ENCODE results near the gene TPGS1. TPM values are rescaled to one million over a fixed set of nuclear protein-coding genes. Genes with fewer than 3 reads are reported as not detected.

TPGS1 gene
- polyA plus RNA-seq, 3 donors from 2014 or later = 28.8 to 63.6 (median 37.0) TPM

GRCh38 chr19:495402-496111 lies 11.7 kb upstream of the TPGS1 start:
- peak; percentile 49 to 52 (median 49) for DNase-seq
- H3K9me3 Mint-ChIP-seq = peaks cover 0 to 5% (median 0%) of the 10 kb centered on the region in 6 donors
- H3K27me3 Mint-ChIP-seq (ENCODE audit: low read depth in 3 of 3) = peaks cover 3 to 18% (median 12%) of the 10 kb centered on the region in 3 donors
- H3K4me1 Mint-ChIP-seq = peaks cover 0 to 8% of the 10 kb centered on the region in 2 donors
- peaks cover 0 to 3% (median 0%) of the 10 kb centered on the region in 3 donors for H3K36me3 Mint-ChIP-seq
- H3K4me3 Mint-ChIP-seq = no peak overlapping the region
- peak overlapping the region in 1 of 6 donors; percentile 67 for H3K27ac Mint-ChIP-seq

- H3K9me3 Mint-ChIP-seq = peaks cover 0 to 5% (median 0%) of the 10 kb centered on the region in 6 donors
- H3K4me3 Mint-ChIP-seq = no peak within 1 kb of the TSS
- H3K36me3 Mint-ChIP-seq = peaks cover 0 to 3% (median 0%) of the 10 kb centered on the region in 3 donors
- peaks cover 3 to 18% (median 12%) of the 10 kb centered on the region in 3 donors for H3K27me3 Mint-ChIP-seq (ENCODE audit: low read depth in 3 of 3)
- DNase-seq = no peak
- peak within 1 kb of the TSS in 1 of 6 donors; percentile 67 for H3K27ac Mint-ChIP-seq
- peaks cover 0 to 8% of the 10 kb centered on the region in 2 donors for H3K4me1 Mint-ChIP-seq
Observed at GRCh38 chr19:496112-496665, 11.1 kb upstream of the TPGS1 start, which contains the start of gene MADCAM1. Gene MADCAM1, plus strand, starts transcription at chr19:496486. Its CDS starts 14 bp downstream, at chr19:496500.

- Mint-ChIP-seq H3K4me3 (no peak overlapping the region), H3K36me3 (peaks cover 0 to 3% (median 0%) of the 10 kb centered on the region in 3 donors), H3K27ac (no peak overlapping the region), H3K9me3 (peaks cover 0 to 5% (median 0%) of the 10 kb centered on the region in 6 donors), H3K4me1 (peaks cover 0 to 8% of the 10 kb centered on the region in 2 donors), H3K27me3 (ENCODE audit: low read depth in 3 of 3) (peaks cover 3 to 18% (median 12%) of the 10 kb centered on the region in 3 donors)
- DNase-seq = no peak
Observed at GRCh38 chr19:496986-497385, 10.3 kb upstream of the TPGS1 start.

GRCh38 chr19:497491-497868 lies 9.8 kb upstream of the TPGS1 start:
- DNase-seq = no peak
- no peak overlapping the region for H3K4me3 Mint-ChIP-seq
- peaks cover 3 to 18% (median 12%) of the 10 kb centered on the region in 3 donors for H3K27me3 Mint-ChIP-seq (ENCODE audit: low read depth in 3 of 3)
- H3K9me3 Mint-ChIP-seq = peaks cover 0 to 5% (median 0%) of the 10 kb centered on the region in 6 donors
- no peak overlapping the region for H3K27ac Mint-ChIP-seq
- peaks cover 0 to 8% of the 10 kb centered on the region in 2 donors for H3K4me1 Mint-ChIP-seq
- H3K36me3 Mint-ChIP-seq = peaks cover 0 to 3% (median 0%) of the 10 kb centered on the region in 3 donors

GRCh38 chr19:497869-498510 lies 9.3 kb upstream of the TPGS1 start:
- H3K27ac Mint-ChIP-seq = no peak overlapping the region
- no peak overlapping the region for H3K4me3 Mint-ChIP-seq
- peaks cover 0 to 5% (median 0%) of the 10 kb centered on the region in 6 donors for H3K9me3 Mint-ChIP-seq
- no peak for DNase-seq
- H3K36me3 Mint-ChIP-seq = peaks cover 0 to 3% (median 0%) of the 10 kb centered on the region in 3 donors
- peaks cover 3 to 15% (median 9%) of the 10 kb centered on the region in 3 donors for H3K27me3 Mint-ChIP-seq (ENCODE audit: low read depth in 3 of 3)
- H3K4me1 Mint-ChIP-seq = peaks cover 0 to 6% of the 10 kb centered on the region in 2 donors

- no peak for DNase-seq
- H3K36me3 Mint-ChIP-seq = peaks cover 0 to 3% (median 0%) of the 10 kb centered on the region in 3 donors
- peaks cover 3 to 14% (median 9%) of the 10 kb centered on the region in 3 donors for H3K27me3 Mint-ChIP-seq (ENCODE audit: low read depth in 3 of 3)
- peaks cover 0 to 5% of the 10 kb centered on the region in 2 donors for H3K4me1 Mint-ChIP-seq
- H3K9me3 Mint-ChIP-seq = peaks cover 0 to 5% (median 0%) of the 10 kb centered on the region in 6 donors
- H3K4me3 Mint-ChIP-seq = no peak overlapping the region
- H3K27ac Mint-ChIP-seq = no peak overlapping the region
Observed at GRCh38 chr19:498511-498891, 8.8 kb upstream of the TPGS1 start.

GRCh38 chr19:498977-499623 lies 8.2 kb upstream of the TPGS1 start:
- H3K27me3 Mint-ChIP-seq (ENCODE audit: low read depth in 3 of 3) = peaks cover 3 to 11% (median 9%) of the 10 kb centered on the region in 3 donors
- H3K4me1 Mint-ChIP-seq = peaks cover 0 to 3% of the 10 kb centered on the region in 2 donors
- no peak overlapping the region for H3K4me3 Mint-ChIP-seq
- peaks cover 0 to 5% (median 0%) of the 10 kb centered on the region in 6 donors for H3K9me3 Mint-ChIP-seq
- H3K36me3 Mint-ChIP-seq = no peaks in the 10 kb centered on the region
- no peak for DNase-seq
- peak overlapping the region in 1 of 6 donors; percentile 53 for H3K27ac Mint-ChIP-seq

- H3K27me3 Mint-ChIP-seq (ENCODE audit: low read depth in 3 of 3) = peaks cover 7 to 14% (median 11%) of the 10 kb centered on the region in 3 donors
- H3K4me1 Mint-ChIP-seq = peaks cover 14 to 17% of the 10 kb centered on the region in 2 donors
- H3K27ac Mint-ChIP-seq = no peak overlapping the region
- no peaks in the 10 kb centered on the region for H3K36me3 Mint-ChIP-seq
- H3K4me3 Mint-ChIP-seq = no peak overlapping the region
- no peak for DNase-seq
- peaks cover 0 to 4% (median 0%) of the 10 kb centered on the region in 6 donors for H3K9me3 Mint-ChIP-seq
Observed at GRCh38 chr19:501646-502045, 5.7 kb upstream of the TPGS1 start.

- peaks cover 31 to 34% of the 10 kb centered on the region in 2 donors for H3K4me1 Mint-ChIP-seq
Observed at GRCh38 chr19:504616-505015, 2.7 kb upstream of the TPGS1 start.

GRCh38 chr19:506404-507285 lies 652 bp upstream of the TPGS1 start:
- Mint-ChIP-seq H3K9me3 (no peaks in the 10 kb centered on the region), H3K27me3 (ENCODE audit: low read depth in 3 of 3) (peaks cover 12 to 27% (median 18%) of the 10 kb centered on the region in 3 donors), H3K36me3 (no peaks in the 10 kb centered on the region), H3K4me1 (peaks cover 44 to 49% of the 10 kb centered on the region in 2 donors), H3K27ac (peak overlapping the region; percentile 93 to 100 (median 100)), H3K4me3 (peak overlapping the region; percentile 91 to 100 (median 96))
- peak; percentile 98 to 99 (median 98) for DNase-seq

More at GRCh38 chr19:504616-505015, 2.7 kb upstream of the TPGS1 start:
- H3K27me3 Mint-ChIP-seq (ENCODE audit: low read depth in 3 of 3) = peaks cover 8 to 18% (median 9%) of the 10 kb centered on the region in 3 donors
- peak overlapping the region in 1 of 6 donors; percentile 78 for H3K27ac Mint-ChIP-seq
- no peak overlapping the region for H3K4me3 Mint-ChIP-seq
- H3K36me3 Mint-ChIP-seq = no peaks in the 10 kb centered on the region
- no peak for DNase-seq
- H3K9me3 Mint-ChIP-seq = no peaks in the 10 kb centered on the region

- no peak for DNase-seq
- H3K4me1 Mint-ChIP-seq = peaks cover 52 to 54% of the 10 kb centered on the region in 2 donors
- peak overlapping the region; percentile 51 to 99 (median 81) for H3K27ac Mint-ChIP-seq
- H3K4me3 Mint-ChIP-seq = peak overlapping the region; percentile 91 to 100 (median 96)
- H3K27me3 Mint-ChIP-seq (ENCODE audit: low read depth in 3 of 3) = peaks cover 14 to 31% (median 20%) of the 10 kb centered on the region in 3 donors
- H3K36me3 Mint-ChIP-seq = no peaks in the 10 kb centered on the region
- H3K9me3 Mint-ChIP-seq = no peaks in the 10 kb centered on the region
Observed at GRCh38 chr19:508204-509150, 1.2 kb downstream of the TPGS1 start.
